ENCODE data around the gene ASIC2. TPM values are rescaled to one million over a fixed set of nuclear protein-coding genes. Genes with fewer than 3 reads are reported as not detected.

Gene ASIC2
- total and polyA plus RNA-seq, 7 donors = under 0.01 to 0.60 (median 0.19) TPM; not detected in 3

DNA sequence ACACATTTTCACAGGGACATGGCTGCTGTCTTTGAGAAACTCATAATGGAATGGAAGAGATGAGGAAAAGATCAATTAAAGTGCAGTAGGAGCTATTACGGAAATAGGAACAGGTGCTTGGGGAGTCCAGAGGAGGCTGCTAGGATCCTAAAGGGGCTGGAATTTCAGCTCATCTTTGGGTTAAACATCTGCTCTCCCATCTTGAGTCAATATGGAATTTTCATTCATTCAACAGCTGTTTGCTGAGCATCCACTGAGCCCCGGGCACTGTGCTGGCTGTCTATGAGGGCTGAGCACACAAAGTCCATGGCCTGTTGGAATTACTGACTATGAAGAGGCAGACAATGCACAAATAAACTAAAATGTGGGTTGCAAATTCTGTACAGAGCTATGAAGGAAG, 47.9 kb downstream of the ASIC2 start:
- intact Hi-C loops (cut with DNase I) = no loop called here
- no peak for DNase-seq

DNA sequence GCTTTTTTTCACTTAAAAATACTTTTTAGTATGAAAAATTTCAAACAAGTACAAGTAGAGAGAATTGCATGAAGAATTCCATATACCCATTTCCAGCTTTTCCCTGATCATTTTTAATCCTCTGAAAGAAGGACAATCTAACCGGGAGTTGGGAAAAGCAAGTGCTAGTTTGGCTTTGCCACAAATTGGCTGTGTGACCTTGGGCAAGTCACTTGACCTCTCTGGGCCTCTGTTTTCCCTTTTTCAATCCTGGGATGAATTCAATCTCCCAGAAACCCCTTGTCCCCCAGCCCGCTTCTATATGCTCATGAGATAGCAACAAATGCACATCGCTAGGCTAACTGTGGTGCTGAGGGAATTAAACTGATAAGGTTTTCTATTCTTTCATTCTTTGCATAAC, 49.4 kb downstream of the ASIC2 start:
- Histone ChIP-seq H3K9me3 (no peaks in the 10 kb centered on the region), H3K27ac (no peak overlapping the region)
- intact Hi-C loops (cut with DNase I) = no loop called here

More for the DNA sequence above, 47.9 kb downstream of the ASIC2 start:
- no peaks in the 10 kb centered on the region for H3K4me1 ChIP-seq
- no peak for TF ChIP-seq POLR2AphosphoS5 (IDR thresholded peaks at IDR 0.05)
- TF ChIP-seq, protein P1, sequence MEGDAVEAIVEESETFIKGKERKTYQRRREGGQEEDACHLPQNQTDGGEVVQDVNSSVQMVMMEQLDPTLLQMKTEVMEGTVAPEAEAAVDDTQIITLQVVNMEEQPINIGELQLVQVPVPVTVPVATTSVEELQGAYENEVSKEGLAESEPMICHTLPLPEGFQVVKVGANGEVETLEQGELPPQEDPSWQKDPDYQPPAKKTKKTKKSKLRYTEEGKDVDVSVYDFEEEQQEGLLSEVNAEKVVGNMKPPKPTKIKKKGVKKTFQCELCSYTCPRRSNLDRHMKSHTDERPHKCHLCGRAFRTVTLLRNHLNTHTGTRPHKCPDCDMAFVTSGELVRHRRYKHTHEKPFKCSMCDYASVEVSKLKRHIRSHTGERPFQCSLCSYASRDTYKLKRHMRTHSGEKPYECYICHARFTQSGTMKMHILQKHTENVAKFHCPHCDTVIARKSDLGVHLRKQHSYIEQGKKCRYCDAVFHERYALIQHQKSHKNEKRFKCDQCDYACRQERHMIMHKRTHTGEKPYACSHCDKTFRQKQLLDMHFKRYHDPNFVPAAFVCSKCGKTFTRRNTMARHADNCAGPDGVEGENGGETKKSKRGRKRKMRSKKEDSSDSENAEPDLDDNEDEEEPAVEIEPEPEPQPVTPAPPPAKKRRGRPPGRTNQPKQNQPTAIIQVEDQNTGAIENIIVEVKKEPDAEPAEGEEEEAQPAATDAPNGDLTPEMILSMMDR (IDR thresholded peaks at IDR 0.05) = no peak
- no peak for TF ChIP-seq POLR2A (IDR thresholded peaks at IDR 0.05)
- TF ChIP-seq EP300 (IDR thresholded peaks at IDR 0.05) = no peak
- H3K4me3 ChIP-seq = no peak overlapping the region
- no peaks in the 10 kb centered on the region for H3K9me3 ChIP-seq
- no peaks in the 10 kb centered on the region for H3K36me3 ChIP-seq
- no peaks in the 10 kb centered on the region for H3K27me3 ChIP-seq
- no peak overlapping the region for H3K27ac ChIP-seq
- WGBS, 2 donors = 84 to 86% methylated on average over 2 of the region's 2 CpGs

DNA sequence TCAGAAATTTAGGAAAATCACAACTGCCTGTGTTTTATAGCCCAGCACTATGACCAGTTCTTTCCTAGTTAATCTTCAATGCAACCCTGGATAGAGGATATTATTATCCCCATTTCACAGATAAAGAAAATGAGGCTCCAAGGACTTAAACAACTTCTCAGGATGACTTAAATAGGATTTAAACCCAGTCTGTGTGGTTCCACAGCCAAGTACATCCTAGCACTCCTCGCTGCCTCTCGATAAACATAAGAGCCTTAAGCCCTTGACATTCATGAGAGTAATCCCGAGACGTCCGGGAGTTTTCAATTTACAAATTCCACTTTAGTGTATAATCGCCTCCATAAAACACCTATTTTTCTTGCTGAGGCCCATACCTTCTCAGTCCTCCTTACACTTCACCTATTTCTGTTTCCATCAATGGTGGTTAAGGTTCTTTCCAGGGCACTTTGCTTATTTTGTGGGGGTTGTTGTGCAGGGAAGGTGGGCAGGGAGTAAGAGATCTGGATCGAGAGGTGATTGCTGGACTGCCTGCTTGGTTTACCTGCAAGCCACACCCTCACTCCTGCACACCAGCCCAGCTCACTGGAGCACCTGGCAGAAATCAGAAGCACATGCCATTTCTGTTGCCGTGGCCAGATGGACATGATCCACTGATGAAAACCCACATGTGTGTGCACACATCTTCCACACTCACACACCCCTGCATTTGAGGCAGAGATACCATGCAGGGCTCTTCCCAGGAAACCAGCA, 50.5 kb downstream of the ASIC2 start:
- no peaks in the 10 kb centered on the region for H3K27me3 ChIP-seq

More for the DNA sequence above, 49.4 kb downstream of the ASIC2 start:
- WGBS, 2 donors = 92 to 94% methylated on average over 3 of the region's 3 CpGs
- H3K27me3 ChIP-seq = no peaks in the 10 kb centered on the region
- no peaks in the 10 kb centered on the region for H3K4me1 ChIP-seq
- H3K4me3 ChIP-seq = no peak overlapping the region
- DNase-seq = no peak
- TF ChIP-seq EP300 (IDR thresholded peaks at IDR 0.05) (no peak), POLR2A (IDR thresholded peaks at IDR 0.05) (no peak)
- no peaks in the 10 kb centered on the region for H3K36me3 ChIP-seq

DNA sequence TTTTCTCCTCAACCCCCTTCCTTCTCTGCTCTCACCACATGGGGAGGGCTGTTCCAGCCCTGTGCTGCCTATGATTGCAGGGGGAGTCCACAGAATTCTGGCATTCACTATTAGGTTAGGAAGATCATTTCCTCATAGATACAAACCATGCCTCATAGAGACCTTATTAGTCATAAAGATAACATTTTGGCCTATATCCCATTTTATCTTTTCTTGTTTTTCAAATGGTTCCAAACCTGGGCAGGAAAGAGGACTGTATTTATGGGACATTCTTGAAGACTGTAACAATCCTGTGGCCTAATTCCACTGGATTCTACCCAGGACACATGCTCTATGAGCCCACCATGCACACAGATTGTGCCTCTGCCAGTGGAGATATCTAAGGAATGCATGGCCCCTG, 51.7 kb downstream of the ASIC2 start:
- no peak for TF ChIP-seq POLR2AphosphoS5 (IDR thresholded peaks at IDR 0.05)
- no peak for TF ChIP-seq EP300 (IDR thresholded peaks at IDR 0.05)
- TF ChIP-seq, protein P1 (IDR thresholded peaks at IDR 0.05) = no peak
- TF ChIP-seq POLR2A (IDR thresholded peaks at IDR 0.05) = no peak
- H3K4me3 ChIP-seq = no peak overlapping the region
- H3K9me3 ChIP-seq = no peaks in the 10 kb centered on the region
- DNase-seq = no peak
- H3K27ac ChIP-seq = no peak overlapping the region
- intact Hi-C loops (cut with DNase I) = no loop called here
- no peaks in the 10 kb centered on the region for H3K27me3 ChIP-seq
- H3K36me3 ChIP-seq = no peaks in the 10 kb centered on the region
- no peaks in the 10 kb centered on the region for H3K4me1 ChIP-seq

More for the DNA sequence above, 50.5 kb downstream of the ASIC2 start:
- 30 to 72% methylated on average over 8 of the region's 8 CpGs for WGBS, 2 donors
- TF ChIP-seq POLR2AphosphoS5 (IDR thresholded peaks at IDR 0.05) = no peak
- TF ChIP-seq POLR2A (IDR thresholded peaks at IDR 0.05) = no peak
- TF ChIP-seq, protein P1 (IDR thresholded peaks at IDR 0.05) = no peak
- no peaks in the 10 kb centered on the region for H3K9me3 ChIP-seq
- H3K4me1 ChIP-seq = no peaks in the 10 kb centered on the region
- no peak overlapping the region for H3K4me3 ChIP-seq
- intact Hi-C loops (cut with DNase I) = no loop called here
- DNase-seq = no peak
- H3K36me3 ChIP-seq = no peaks in the 10 kb centered on the region
- H3K27ac ChIP-seq = no peak overlapping the region

DNA sequence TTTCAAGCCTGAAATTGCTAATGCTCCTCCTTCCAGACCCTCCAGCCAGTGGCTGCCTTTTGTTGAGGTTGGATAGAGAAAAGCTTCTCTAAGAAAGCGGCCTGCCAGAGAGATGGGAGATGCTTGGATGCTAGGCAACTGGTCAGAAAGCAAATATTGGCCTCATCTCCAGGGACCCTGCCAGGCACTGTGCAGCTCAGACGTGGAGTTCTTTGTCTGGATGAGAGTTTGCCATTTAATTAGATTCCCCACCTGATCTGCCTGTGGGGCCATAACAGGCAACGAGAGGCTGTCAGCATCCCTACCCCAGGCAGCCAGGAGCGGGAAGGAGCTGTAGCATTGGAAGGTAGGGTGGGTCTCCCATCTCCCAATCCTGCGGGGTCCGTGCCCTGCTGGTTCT, 52.7 kb downstream of the ASIC2 start:
- Histone ChIP-seq H3K36me3 (no peaks in the 10 kb centered on the region), H3K4me3 (no peak overlapping the region), H3K4me1 (peaks cover 0 to 8% (median 5%) of the 10 kb centered on the region in 4 donors), H3K9me3 (no peaks in the 10 kb centered on the region), H3K27ac (no peak overlapping the region), H3K27me3 (no peaks in the 10 kb centered on the region)
- WGBS, 2 donors = 79 to 86% methylated on average over 6 of the region's 6 CpGs
- TF ChIP-seq POLR2A (IDR thresholded peaks at IDR 0.05) (no peak), EP300 (IDR thresholded peaks at IDR 0.05) (no peak), POLR2AphosphoS5 (IDR thresholded peaks at IDR 0.05) (no peak)
- TF ChIP-seq, protein P1 (IDR thresholded peaks at IDR 0.05) = no peak
- DNase-seq = no peak
- intact Hi-C loops (cut with DNase I) = no loop called here

Measured in sigmoid colon (tissue), 7 donors.